ENCODE results near the gene AJAP1.

Gene AJAP1

DNA sequence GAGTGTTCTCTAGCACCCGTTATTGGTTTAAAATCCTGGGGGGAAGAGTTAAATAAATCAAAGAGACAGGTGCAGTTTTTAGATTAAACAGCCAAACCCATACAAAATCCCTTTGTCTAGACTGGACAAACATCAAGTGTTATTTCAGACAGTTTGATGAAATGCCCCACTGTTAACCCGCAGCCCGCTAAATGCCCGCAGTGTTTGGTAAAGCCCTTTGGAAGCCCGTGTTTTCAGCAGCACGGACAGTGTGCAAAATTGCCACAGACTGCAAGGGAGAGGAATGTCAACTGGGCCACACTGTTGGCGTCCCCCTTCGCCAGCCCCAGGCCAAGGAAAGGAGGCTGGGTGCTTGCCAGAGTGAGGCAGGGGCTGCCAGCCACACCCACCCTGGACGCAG, 26.6 kb downstream of the AJAP1 start:
- DNase-seq = no peak

DNA sequence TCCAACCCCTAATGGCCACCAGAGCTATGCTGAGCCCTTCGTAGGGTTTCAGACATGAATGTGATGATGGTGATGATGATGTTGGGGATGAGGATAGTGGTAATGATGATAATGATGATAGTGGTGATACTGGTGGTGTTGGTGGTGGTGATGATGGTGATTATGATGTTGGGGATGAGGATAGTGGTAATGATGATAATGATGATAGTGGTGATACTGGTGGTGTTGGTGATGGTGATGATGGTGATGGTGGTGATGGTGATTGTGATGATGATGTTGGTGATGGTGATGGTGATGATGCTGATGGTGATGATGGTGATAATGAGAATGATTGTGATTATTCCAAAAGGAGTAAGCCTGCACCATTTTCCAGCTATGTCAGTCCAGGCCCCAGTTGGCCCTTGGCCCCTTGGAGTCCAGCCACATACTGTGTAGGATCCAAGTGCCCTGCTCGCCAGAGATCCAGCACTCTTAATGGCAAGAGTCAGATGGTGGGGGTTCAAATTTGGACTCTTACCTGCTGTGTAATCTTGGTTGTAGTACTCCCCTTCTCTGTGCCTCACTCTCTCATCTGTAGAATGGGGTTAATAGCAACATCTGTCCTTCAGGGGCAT, 28.3 kb downstream of the AJAP1 start:
- DNase-seq = no peak
- H3K36me3 ChIP-seq (replicated peaks) = no peaks in the 10 kb centered on the region
- in situ Hi-C loops (cut with HindIII; ENCODE audit: low pct_ligation_motif_present, low sequenced_read_pairs) = no loop called here
- no peaks in the 10 kb centered on the region for H3K27me3 ChIP-seq (replicated peaks)
- TF ChIP-seq CTCF (IDR thresholded peaks at IDR 0.05; ENCODE audit: low read depth, low read length, missing control alignments) = no peak
- no peak overlapping the region for H3K4me3 ChIP-seq (ENCODE audit: low read depth, low read length)
- H3K27ac ChIP-seq = no peak overlapping the region

More for the DNA sequence above, 26.6 kb downstream of the AJAP1 start:
- Histone ChIP-seq H3K4me3 (ENCODE audit: low read depth, low read length) (no peak overlapping the region), H3K27me3 (replicated peaks) (no peaks in the 10 kb centered on the region), H3K27ac (no peak overlapping the region), H3K36me3 (replicated peaks) (no peaks in the 10 kb centered on the region)
- in situ Hi-C loops (cut with HindIII; ENCODE audit: low pct_ligation_motif_present, low sequenced_read_pairs) = no loop called here
- TF ChIP-seq CTCF (IDR thresholded peaks at IDR 0.05; ENCODE audit: low read depth, low read length, missing control alignments) = no peak

GRCh38 chr1:4684136-4684535, 29.7 kb downstream of the AJAP1 start:
- peak; percentile 52 for DNase-seq
- in situ Hi-C loops (cut with HindIII; ENCODE audit: low pct_ligation_motif_present, low sequenced_read_pairs) = no loop called here
- no peak for TF ChIP-seq CTCF (IDR thresholded peaks at IDR 0.05; ENCODE audit: low read depth, low read length, missing control alignments)
- Histone ChIP-seq H3K36me3 (replicated peaks) (no peaks in the 10 kb centered on the region), H3K4me3 (ENCODE audit: low read depth, low read length) (no peak overlapping the region), H3K27me3 (replicated peaks) (no peaks in the 10 kb centered on the region), H3K27ac (peak overlapping the region; percentile 20)

- DNase-seq = no peak
- no peak overlapping the region for H3K27ac ChIP-seq
- H3K36me3 ChIP-seq (replicated peaks) = no peaks in the 10 kb centered on the region
- no peak for TF ChIP-seq CTCF (IDR thresholded peaks at IDR 0.05; ENCODE audit: low read depth, low read length, missing control alignments)
- no peak overlapping the region for H3K4me3 ChIP-seq (ENCODE audit: low read depth, low read length)
- in situ Hi-C loops (cut with HindIII; ENCODE audit: low pct_ligation_motif_present, low sequenced_read_pairs) = no loop called here
- no peaks in the 10 kb centered on the region for H3K27me3 ChIP-seq (replicated peaks)
Measured at GRCh38 chr1:4684864-4685522, 30.6 kb downstream of the AJAP1 start.

- TF ChIP-seq CTCF (IDR thresholded peaks at IDR 0.05; ENCODE audit: low read depth, low read length, missing control alignments) = no peak
- Histone ChIP-seq H3K4me3 (ENCODE audit: low read depth, low read length) (no peak overlapping the region), H3K27ac (no peak overlapping the region), H3K27me3 (replicated peaks) (no peaks in the 10 kb centered on the region), H3K36me3 (replicated peaks) (no peaks in the 10 kb centered on the region)
- no peak for DNase-seq
- in situ Hi-C loops (cut with HindIII; ENCODE audit: low pct_ligation_motif_present, low sequenced_read_pairs) = no loop called here
Measured at GRCh38 chr1:4685523-4685865, 31.1 kb downstream of the AJAP1 start.

GRCh38 chr1:4687943-4688342, 33.5 kb downstream of the AJAP1 start:
- no peaks in the 10 kb centered on the region for H3K36me3 ChIP-seq (replicated peaks)
- H3K4me3 ChIP-seq (ENCODE audit: low read depth, low read length) = no peak overlapping the region
- in situ Hi-C loops (cut with HindIII; ENCODE audit: low pct_ligation_motif_present, low sequenced_read_pairs) = no loop called here
- no peak for DNase-seq
- H3K27me3 ChIP-seq (replicated peaks) = no peaks in the 10 kb centered on the region
- TF ChIP-seq CTCF (IDR thresholded peaks at IDR 0.05; ENCODE audit: low read depth, low read length, missing control alignments) = no peak
- no peak overlapping the region for H3K27ac ChIP-seq
